Body of pancreas (tissue), 4 donors: ENCODE measurements around the gene CDK14. TPM values are rescaled to one million over a fixed set of nuclear protein-coding genes. Genes with fewer than 3 reads are reported as not detected.

ENCODE experiments used
- ATAC-seq: fragments of 150-250 bp; one replicate; pipeline ENCODE4 v1.9.1; 2016
- DNase-seq, 4 donors: peaks; one replicate each; pipeline ENCODE4 v3.0.0-alpha.2; 2019
- H3K27ac ChIP-seq, 4 donors: fragments of 200-600 bp; sonication (generic); 1 replicate in 3 of 4; 2 replicates in 1 of 4; pipeline versions ENCODE4 v1.5.1 to v1.6.1; 2016 to 2019; ENCODE audit warnings: mild to moderate bottlenecking in 1 of 4, mixed read lengths in 1 of 4, moderate library complexity in 1 of 4
- H3K27me3 ChIP-seq, 2 donors: fragments of 200-600 bp; sonication (generic); one replicate each; pipeline ENCODE4 v1.6.0; 2016; ENCODE audit warnings: mild to moderate bottlenecking in 1 of 2
- H3K36me3 ChIP-seq, 2 donors: fragments of 200-600 bp; sonication (generic); replicated peaks in 1 of 2; 2 replicates each; pipeline ENCODE4 v1.5.1; 2016; ENCODE audit warnings: low read depth in 2 of 2; ENCODE audit not compliant: insufficient read depth in 1 of 2
- H3K4me1 ChIP-seq: fragments of 200-600 bp; sonication (generic); one replicate; pipeline ENCODE4 v1.6.0; 2016
- H3K4me3 ChIP-seq, 2 donors: fragments of 200-600 bp; sonication (generic); 1 replicate in 1 of 2; 2 replicates in 1 of 2; pipeline ENCODE4 v1.5.1; 2016 to 2019
- H3K9me3 ChIP-seq, 3 donors: fragments of 200-600 bp; sonication (generic); 1 replicate in 2 of 3; 2 replicates in 1 of 3; pipeline ENCODE4 v1.5.1; 2016
- POLR2A ChIP-seq, 3 donors: fragments of 450-650 bp; IDR thresholded peaks; one replicate each; pipeline ENCODE4 v1.6.1; 2016; ENCODE audit warnings: antibody characterized with exemption in 3 of 3, mild to moderate bottlenecking in 2 of 3
- WGBS, 2 donors: methylation state at CpG; one replicate each; pipeline ENCODE4 v1.1.5; 2017; 5-methylcytosine and 5-hydroxymethylcytosine counted together
- intact Hi-C: fragments of 100-400 bp; cut with DNase I; formaldehyde crosslinking; loops from one replicate; pipeline ENCODE4 v1.15.1; 2023
- total RNA-seq, 2 donors: library from RNA; depleted of rRNA; stranded (reverse); fragments of >200 nt; gene quantifications; one replicate each; pipeline ENCODE4 v1.1.0, GENCODE V29; 2016
- TF ChIP-seq, protein P1 (sequence below), 7 experiments: fragments of 450-650 bp in 4 of 7; fragments of 200-600 bp in 3 of 7; sonication (generic) in 3 of 7; IDR thresholded peaks; one replicate each; pipeline ENCODE4 v1.5.1; 2016 to 2019; ENCODE audit warnings: antibody characterized with exemption in 7 of 7

Gene CDK14
- total RNA-seq, 2 donors from 2014 or later: 21.8 to 35.6 TPM

DNA sequence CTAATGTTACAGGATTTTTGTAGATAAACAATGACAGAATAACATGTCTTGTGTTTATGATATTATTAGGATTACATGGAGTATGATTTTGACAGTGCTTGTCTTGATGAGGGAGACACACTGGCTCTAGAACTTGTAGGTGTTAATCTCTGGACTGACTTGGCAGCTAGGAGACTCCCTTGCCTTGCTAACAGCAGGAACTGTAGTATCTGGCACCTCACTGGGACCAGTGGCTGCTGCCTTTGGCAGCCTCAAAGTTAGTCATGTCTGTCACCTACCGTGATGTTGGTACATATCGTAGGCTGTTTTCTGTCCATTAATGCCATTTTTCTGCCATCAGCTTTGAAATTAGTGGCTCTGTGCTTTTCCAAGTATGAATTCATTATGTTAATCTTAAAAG is 261.5 kb downstream of the CDK14 start:
- no peaks in the 10 kb centered on the region for H3K27me3 ChIP-seq
- no peak overlapping the region for H3K27ac ChIP-seq
- ATAC-seq (peak; percentile 33), DNase-seq (peak in 3 of 4 donors; percentile 14 to 42 (median 38))
- H3K9me3 ChIP-seq: no peaks in the 10 kb centered on the region
- no peak overlapping the region for H3K4me3 ChIP-seq
- intact Hi-C loops: no loop called here
- 24 to 48% methylated on average over 2 of the region's 2 CpGs for WGBS, 2 donors
- TF ChIP-seq, protein P1, sequence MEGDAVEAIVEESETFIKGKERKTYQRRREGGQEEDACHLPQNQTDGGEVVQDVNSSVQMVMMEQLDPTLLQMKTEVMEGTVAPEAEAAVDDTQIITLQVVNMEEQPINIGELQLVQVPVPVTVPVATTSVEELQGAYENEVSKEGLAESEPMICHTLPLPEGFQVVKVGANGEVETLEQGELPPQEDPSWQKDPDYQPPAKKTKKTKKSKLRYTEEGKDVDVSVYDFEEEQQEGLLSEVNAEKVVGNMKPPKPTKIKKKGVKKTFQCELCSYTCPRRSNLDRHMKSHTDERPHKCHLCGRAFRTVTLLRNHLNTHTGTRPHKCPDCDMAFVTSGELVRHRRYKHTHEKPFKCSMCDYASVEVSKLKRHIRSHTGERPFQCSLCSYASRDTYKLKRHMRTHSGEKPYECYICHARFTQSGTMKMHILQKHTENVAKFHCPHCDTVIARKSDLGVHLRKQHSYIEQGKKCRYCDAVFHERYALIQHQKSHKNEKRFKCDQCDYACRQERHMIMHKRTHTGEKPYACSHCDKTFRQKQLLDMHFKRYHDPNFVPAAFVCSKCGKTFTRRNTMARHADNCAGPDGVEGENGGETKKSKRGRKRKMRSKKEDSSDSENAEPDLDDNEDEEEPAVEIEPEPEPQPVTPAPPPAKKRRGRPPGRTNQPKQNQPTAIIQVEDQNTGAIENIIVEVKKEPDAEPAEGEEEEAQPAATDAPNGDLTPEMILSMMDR (IDR thresholded peaks at IDR 0.05): peak in 1 of 7 experiments; percentile 25
- TF ChIP-seq POLR2A (IDR thresholded peaks at IDR 0.05): no peak
- peaks cover 11% of the 10 kb centered on the region for H3K4me1 ChIP-seq
- no peaks in the 10 kb centered on the region for H3K36me3 ChIP-seq

DNA sequence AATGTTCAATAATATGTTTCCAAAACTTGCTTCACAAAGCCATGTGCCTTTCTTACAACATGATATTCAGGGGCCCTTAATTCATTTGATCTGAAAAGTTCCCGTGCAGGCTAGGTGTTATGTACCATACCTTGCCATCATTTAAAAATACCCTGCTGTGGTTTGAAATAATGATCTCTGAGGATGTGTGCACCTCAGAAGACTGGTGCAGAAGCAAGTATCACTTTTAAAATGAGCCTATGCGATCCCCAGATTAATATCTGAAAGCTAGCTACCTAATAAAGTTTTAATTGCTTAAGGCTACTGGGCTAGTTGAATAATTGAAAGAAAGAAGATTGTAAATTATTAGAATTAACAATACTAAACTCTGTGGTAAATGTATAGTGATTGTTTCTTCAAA is 262.4 kb downstream of the CDK14 start:
- ATAC-seq (no peak), DNase-seq (no peak)
- WGBS, 2 donors: 87 to 89% methylated on average over 2 of the region's 2 CpGs
- Histone ChIP-seq H3K4me3 (no peak overlapping the region), H3K4me1 (peaks cover 11% of the 10 kb centered on the region), H3K9me3 (no peaks in the 10 kb centered on the region), H3K27ac (no peak overlapping the region), H3K36me3 (no peaks in the 10 kb centered on the region), H3K27me3 (no peaks in the 10 kb centered on the region)
- intact Hi-C loops: no loop called here
- TF ChIP-seq, protein P1 (IDR thresholded peaks at IDR 0.05): no peak
- no peak for TF ChIP-seq POLR2A (IDR thresholded peaks at IDR 0.05)

DNA sequence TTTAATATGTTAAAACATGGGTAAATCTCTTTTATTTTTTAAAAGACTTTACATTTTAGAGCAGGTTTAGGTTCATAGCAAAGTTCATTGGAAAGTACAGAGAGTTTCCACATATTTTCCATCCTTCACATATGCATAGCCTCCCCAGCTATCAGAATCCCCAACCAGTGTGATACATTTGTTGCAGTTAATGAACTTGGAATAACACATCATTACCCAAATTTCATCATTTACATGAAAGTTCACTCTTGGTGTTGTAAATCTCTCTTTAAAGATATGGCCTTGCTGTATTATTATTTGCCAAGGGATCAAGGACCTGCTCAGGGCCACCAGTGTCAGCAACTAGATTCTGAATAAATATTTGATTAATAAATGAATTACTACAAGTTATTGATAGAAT is 263.4 kb downstream of the CDK14 start:
- Histone ChIP-seq H3K27ac (no peak overlapping the region), H3K27me3 (no peaks in the 10 kb centered on the region), H3K4me1 (peaks cover 11% of the 10 kb centered on the region), H3K4me3 (no peak overlapping the region), H3K9me3 (no peaks in the 10 kb centered on the region), H3K36me3 (no peaks in the 10 kb centered on the region)
- intact Hi-C loops: no loop called here
- DNase-seq (no peak), ATAC-seq (no peak)
- TF ChIP-seq, protein P1 (IDR thresholded peaks at IDR 0.05): no peak
- TF ChIP-seq POLR2A (IDR thresholded peaks at IDR 0.05): no peak

DNA sequence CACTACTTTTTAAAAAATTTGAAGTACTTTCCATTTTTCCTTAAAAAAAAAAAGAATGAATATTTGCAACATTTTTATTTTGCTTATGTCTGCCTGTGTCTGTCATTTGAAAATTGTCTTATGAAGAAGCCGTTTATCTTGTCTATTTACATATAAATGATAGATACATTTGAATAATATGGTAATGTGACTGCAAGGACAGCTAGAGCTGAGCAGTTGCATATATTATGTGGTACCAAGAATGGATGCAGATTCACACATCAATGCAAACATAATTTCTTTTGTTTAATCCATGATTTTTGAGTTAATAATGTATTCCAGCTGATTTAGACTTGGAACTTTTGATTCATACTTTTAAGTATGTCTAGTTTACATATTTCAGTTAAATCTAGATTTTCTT is 268.0 kb downstream of the CDK14 start:
- peaks cover 11% of the 10 kb centered on the region for H3K4me1 ChIP-seq
- H3K27ac ChIP-seq: no peak overlapping the region
- WGBS, 2 donors: 80 to 88% methylated on average over 1 of the region's 1 CpG
- no peaks in the 10 kb centered on the region for H3K36me3 ChIP-seq
- H3K27me3 ChIP-seq: no peaks in the 10 kb centered on the region
- intact Hi-C loops: no loop called here
- TF ChIP-seq POLR2A (IDR thresholded peaks at IDR 0.05): no peak
- TF ChIP-seq, protein P1 (IDR thresholded peaks at IDR 0.05): no peak
- ATAC-seq: no peak
- H3K9me3 ChIP-seq: no peaks in the 10 kb centered on the region
- no peak for DNase-seq
- no peak overlapping the region for H3K4me3 ChIP-seq

DNA sequence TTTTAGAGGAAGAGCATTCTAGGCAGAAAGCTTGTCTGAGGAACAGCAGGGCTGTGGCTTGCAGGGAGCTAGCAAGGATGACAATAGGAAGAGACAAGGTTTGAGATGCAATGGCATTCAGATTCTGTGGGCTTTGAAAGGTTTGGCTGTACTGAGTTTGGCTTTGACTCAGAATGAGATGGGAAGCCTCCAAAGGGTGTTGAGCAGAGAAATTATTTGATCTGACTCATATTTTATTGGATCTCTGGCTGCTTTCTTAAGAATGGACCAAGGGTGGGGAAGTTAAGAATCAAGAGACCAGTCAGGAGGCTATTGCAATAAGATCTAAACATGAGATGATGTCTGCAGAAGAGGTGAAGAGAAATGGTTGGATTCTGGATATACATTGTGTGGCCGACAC is 273.2 kb downstream of the CDK14 start:
- no peak overlapping the region for H3K27ac ChIP-seq
- ATAC-seq (no peak), DNase-seq (no peak)
- intact Hi-C loops: no loop called here
- H3K9me3 ChIP-seq: no peaks in the 10 kb centered on the region
- no peak overlapping the region for H3K4me3 ChIP-seq
- no peaks in the 10 kb centered on the region for H3K27me3 ChIP-seq
- 95 to 100% methylated on average over 1 of the region's 1 CpG for WGBS, 2 donors
- H3K36me3 ChIP-seq: no peaks in the 10 kb centered on the region
- TF ChIP-seq, protein P1 (IDR thresholded peaks at IDR 0.05): no peak
- no peak for TF ChIP-seq POLR2A (IDR thresholded peaks at IDR 0.05)
- H3K4me1 ChIP-seq: no peaks in the 10 kb centered on the region
